Activated T-cell treated with anti-CD3 and anti-CD28 coated beads, Interleukin-2, amount 50 U/mL, for 4 hours (primary cell): ENCODE results near the gene BLID. TPM values are rescaled to one million over a fixed set of nuclear protein-coding genes. Genes with fewer than 3 reads are reported as not detected.
A peak's percentile ranks its signal among the peaks of the same experiment; 100 is the strongest.

Experiments
- ATAC-seq, 2 donors: fragments of 200-7000 bp; cut with Tn5 transposase; one replicate each; pipeline ENCODE4 v1.10.0; 2021
- DNase-seq: peaks from one replicate; pipeline ENCODE4 v3.0.0-alpha.2; 2020
- H3K27me3 Mint-ChIP-seq: one replicate; pipeline ENCODE4 v1.8.0; 2021; ENCODE audit warnings: low read depth, mixed read lengths
- H3K36me3 Mint-ChIP-seq: one replicate; pipeline ENCODE4 v1.8.0; 2022; ENCODE audit warnings: mixed read lengths; ENCODE audit not compliant: insufficient read depth
- H3K4me1 Mint-ChIP-seq: one replicate; pipeline ENCODE4 v1.8.0; 2021; ENCODE audit warnings: low read depth, mixed read lengths
- H3K4me3 Mint-ChIP-seq: one replicate; pipeline ENCODE4 v1.8.0; 2021; ENCODE audit warnings: mild to moderate bottlenecking, moderate library complexity, mixed read lengths
- H3K9me3 Mint-ChIP-seq: one replicate; pipeline ENCODE4 v1.8.0; 2021; ENCODE audit warnings: mixed read lengths
- total RNA-seq, 3 donors: library from RNA; stranded (reverse); gene quantifications; one replicate each; pipeline ENCODE4 v1.2.1, GENCODE V29; 2021

BLID gene
- not detected for total RNA-seq

- H3K36me3 Mint-ChIP-seq, result no peaks in the 10 kb centered on the region
- ATAC-seq (no peak), DNase-seq (no peak)
- peaks cover 3% of the 10 kb centered on the region for H3K27me3 Mint-ChIP-seq
- H3K4me1 Mint-ChIP-seq, result no peaks in the 10 kb centered on the region
- no peaks in the 10 kb centered on the region for H3K9me3 Mint-ChIP-seq
- H3K4me3 Mint-ChIP-seq, result no peak within 1 kb of the TSS
These were observed at the start of gene BLID for GRCh38 chr11:122115524-122116379. BLID (minus strand) TSS chr11:122116215; CDS start chr11:122115922, 293 bp downstream.

GRCh38 chr11:122163053-122163819 lies 47.2 kb upstream of the BLID start:
- H3K9me3 Mint-ChIP-seq, result no peaks in the 10 kb centered on the region

GRCh38 chr11:122162095-122162494 lies 46.1 kb upstream of the BLID start:
- peaks cover 4% of the 10 kb centered on the region for H3K4me1 Mint-ChIP-seq
- H3K27me3 Mint-ChIP-seq, result no peaks in the 10 kb centered on the region
- no peaks in the 10 kb centered on the region for H3K36me3 Mint-ChIP-seq
- DNase-seq, result no peak
- no peak overlapping the region for H3K4me3 Mint-ChIP-seq
- ATAC-seq, result no peak
- H3K9me3 Mint-ChIP-seq, result no peaks in the 10 kb centered on the region

More at GRCh38 chr11:122163053-122163819, 47.2 kb upstream of the BLID start:
- Mint-ChIP-seq H3K36me3 (no peaks in the 10 kb centered on the region), H3K4me3 (no peak overlapping the region), H3K27me3 (no peaks in the 10 kb centered on the region), H3K4me1 (no peaks in the 10 kb centered on the region)
- DNase-seq, result no peak
- no peak for ATAC-seq

- H3K9me3 Mint-ChIP-seq, result no peaks in the 10 kb centered on the region
- no peak overlapping the region for H3K4me3 Mint-ChIP-seq
- H3K27me3 Mint-ChIP-seq, result no peaks in the 10 kb centered on the region
- DNase-seq (no peak), ATAC-seq (no peak)
- no peaks in the 10 kb centered on the region for H3K36me3 Mint-ChIP-seq
- peaks cover 7% of the 10 kb centered on the region for H3K4me1 Mint-ChIP-seq
These were observed 45.0 kb upstream of the BLID start for GRCh38 chr11:122160841-122161590.

- peaks cover 7% of the 10 kb centered on the region for H3K4me1 Mint-ChIP-seq
- H3K4me3 Mint-ChIP-seq, result no peak overlapping the region
- DNase-seq (no peak), ATAC-seq (no peak)
- H3K36me3 Mint-ChIP-seq, result no peaks in the 10 kb centered on the region
- H3K9me3 Mint-ChIP-seq, result no peaks in the 10 kb centered on the region
- H3K27me3 Mint-ChIP-seq, result no peaks in the 10 kb centered on the region
These were observed 43.8 kb upstream of the BLID start for GRCh38 chr11:122159861-122160260.

- Mint-ChIP-seq H3K27me3 (no peaks in the 10 kb centered on the region), H3K9me3 (no peaks in the 10 kb centered on the region), H3K36me3 (no peaks in the 10 kb centered on the region), H3K4me1 (peaks cover 7% of the 10 kb centered on the region), H3K4me3 (no peak overlapping the region)
- DNase-seq, result no peak
- ATAC-seq, result no peak
These were observed 43.2 kb upstream of the BLID start for GRCh38 chr11:122159173-122159721.

GRCh38 chr11:122158171-122158570 lies 42.2 kb upstream of the BLID start:
- Mint-ChIP-seq H3K27me3 (no peaks in the 10 kb centered on the region), H3K36me3 (no peaks in the 10 kb centered on the region), H3K4me3 (no peak overlapping the region), H3K4me1 (peaks cover 7% of the 10 kb centered on the region), H3K9me3 (no peaks in the 10 kb centered on the region)
- DNase-seq (no peak), ATAC-seq (no peak)

GRCh38 chr11:122157653-122158161 lies 41.7 kb upstream of the BLID start:
- ATAC-seq (no peak), DNase-seq (no peak)
- Mint-ChIP-seq H3K4me1 (peaks cover 7% of the 10 kb centered on the region), H3K4me3 (peak overlapping the region; percentile 39), H3K9me3 (no peaks in the 10 kb centered on the region), H3K27me3 (no peaks in the 10 kb centered on the region), H3K36me3 (no peaks in the 10 kb centered on the region)

- no peak for ATAC-seq
- Mint-ChIP-seq H3K4me3 (peak overlapping the region; percentile 39), H3K4me1 (peaks cover 7% of the 10 kb centered on the region), H3K36me3 (no peaks in the 10 kb centered on the region), H3K9me3 (no peaks in the 10 kb centered on the region), H3K27me3 (peaks cover 2% of the 10 kb centered on the region)
- no peak for DNase-seq
These were observed 40.9 kb upstream of the BLID start for GRCh38 chr11:122156940-122157382.

GRCh38 chr11:122155765-122156527 lies 39.9 kb upstream of the BLID start:
- no peaks in the 10 kb centered on the region for H3K36me3 Mint-ChIP-seq
- ATAC-seq (no peak), DNase-seq (no peak)
- H3K4me1 Mint-ChIP-seq, result peaks cover 7% of the 10 kb centered on the region
- H3K9me3 Mint-ChIP-seq, result no peaks in the 10 kb centered on the region
- H3K4me3 Mint-ChIP-seq, result no peak overlapping the region
- H3K27me3 Mint-ChIP-seq, result peaks cover 2% of the 10 kb centered on the region

- Mint-ChIP-seq H3K4me3 (no peak overlapping the region), H3K36me3 (no peaks in the 10 kb centered on the region), H3K9me3 (no peaks in the 10 kb centered on the region), H3K4me1 (peaks cover 7% of the 10 kb centered on the region), H3K27me3 (peaks cover 2% of the 10 kb centered on the region)
- ATAC-seq (no peak), DNase-seq (no peak)
These were observed 39.0 kb upstream of the BLID start for GRCh38 chr11:122154994-122155393.

- no peak overlapping the region for H3K4me3 Mint-ChIP-seq
- H3K27me3 Mint-ChIP-seq, result peaks cover 4% of the 10 kb centered on the region
- peaks cover 7% of the 10 kb centered on the region for H3K4me1 Mint-ChIP-seq
- DNase-seq (no peak), ATAC-seq (no peak)
- H3K9me3 Mint-ChIP-seq, result no peaks in the 10 kb centered on the region
- no peaks in the 10 kb centered on the region for H3K36me3 Mint-ChIP-seq
These were observed 38.2 kb upstream of the BLID start for GRCh38 chr11:122154227-122154626.

GRCh38 chr11:122153746-122154145 lies 37.7 kb upstream of the BLID start:
- ATAC-seq (no peak), DNase-seq (no peak)
- Mint-ChIP-seq H3K4me3 (no peak overlapping the region), H3K9me3 (no peaks in the 10 kb centered on the region), H3K27me3 (peaks cover 6% of the 10 kb centered on the region), H3K4me1 (peaks cover 7% of the 10 kb centered on the region), H3K36me3 (no peaks in the 10 kb centered on the region)
